NCI-H1930 (cell line): Measurements from ENCODE around the gene FEV.
"Not testable (repeated sequence)": the region's sequence is repeated elsewhere in the genome, so short reads cannot be mapped to it uniquely, and the experiment has no call there.

Experiments used
- DNase-seq, 2 experiments: peaks; one replicate each; lab custom pipeline; 2025; lab: John Stamatoyannopoulos, UW

Gene FEV

DNA sequence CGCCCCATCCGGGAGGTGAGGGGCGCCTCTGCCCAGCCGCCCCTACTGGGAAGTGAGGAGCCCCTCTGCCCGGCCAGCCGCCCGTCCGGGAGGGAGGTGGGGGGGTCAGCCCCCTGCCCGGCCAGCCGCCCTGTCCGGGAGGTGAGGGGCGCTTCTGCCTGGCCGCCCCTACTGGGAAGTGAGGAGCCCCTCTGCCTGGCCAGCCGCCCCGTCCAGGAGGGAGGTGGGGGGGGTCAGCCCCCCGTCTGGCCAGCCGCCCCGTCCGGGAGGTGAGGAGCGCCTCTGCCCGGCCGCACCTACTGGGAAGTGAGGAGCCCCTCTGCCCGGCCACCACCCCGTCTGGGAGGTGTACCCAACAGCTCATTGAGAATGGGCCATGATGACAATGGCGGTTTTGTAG lies 53.2 kb downstream of the FEV start:
- DNase-seq, result not testable (repeated sequence)
